BJ (cell line): ENCODE data around the gene ARHGAP33. TPM values are rescaled to one million over a fixed set of nuclear protein-coding genes. Genes with fewer than 3 reads are reported as not detected.
A peak's percentile ranks its signal among the peaks of the same experiment; 100 is the strongest.

Experiments
- CTCF ChIA-PET: fragments of 350-600 bp; formaldehyde crosslinking; extraction: SDS; loops from one replicate; lab custom pipeline; 2021; ENCODE audit warnings: antibody characterized with exemption, inconsistent platforms; lab: Yijun Ruan, JAX
- POLR2A ChIA-PET: fragments of 300-600 bp; sonication (Branson Sonifier 250); formaldehyde crosslinking; extraction: SDS; loops from one replicate; lab custom pipeline; 2021; ENCODE audit warnings: antibody characterized with exemption; lab: Charles Lee
- DNase-seq: peaks from one replicate; pipeline ENCODE4 v3.0.0-alpha.2; 2011; ENCODE audit warnings: low read depth
- H3K27me3 ChIP-seq: 2 replicates; pipeline ENCODE4 v1.6.0; 2011; ENCODE audit warnings: low read length; ENCODE audit not compliant: control insufficient read depth, insufficient read depth
- H3K36me3 ChIP-seq: 2 replicates; pipeline ENCODE4 v1.5.1; 2011; ENCODE audit warnings: low read length; ENCODE audit not compliant: control insufficient read depth, insufficient read depth
- H3K4me3 ChIP-seq: 2 replicates; pipeline ENCODE4 v1.5.1; 2011; ENCODE audit warnings: low read depth, mild to moderate bottlenecking, control low read depth, low read length
- polyA plus RNA-seq: library from polyadenylated mRNA; depleted of rRNA; stranded (reverse); fragments of >200 nt; gene quantifications from 2 replicates; pipeline ENCODE4 v1.2.3, GENCODE V29; 2011
- TF ChIP-seq, protein P1 (sequence below): IDR thresholded peaks from 2 replicates; pipeline ENCODE4 v1.5.1; 2011; ENCODE audit warnings: low read depth, mild to moderate bottlenecking, control low read depth, inconsistent platforms, low read length, moderate library complexity; ENCODE audit not compliant: insufficient read depth

ARHGAP33 gene
- polyA plus RNA-seq, 1 experiment: 3.6 TPM

DNA sequence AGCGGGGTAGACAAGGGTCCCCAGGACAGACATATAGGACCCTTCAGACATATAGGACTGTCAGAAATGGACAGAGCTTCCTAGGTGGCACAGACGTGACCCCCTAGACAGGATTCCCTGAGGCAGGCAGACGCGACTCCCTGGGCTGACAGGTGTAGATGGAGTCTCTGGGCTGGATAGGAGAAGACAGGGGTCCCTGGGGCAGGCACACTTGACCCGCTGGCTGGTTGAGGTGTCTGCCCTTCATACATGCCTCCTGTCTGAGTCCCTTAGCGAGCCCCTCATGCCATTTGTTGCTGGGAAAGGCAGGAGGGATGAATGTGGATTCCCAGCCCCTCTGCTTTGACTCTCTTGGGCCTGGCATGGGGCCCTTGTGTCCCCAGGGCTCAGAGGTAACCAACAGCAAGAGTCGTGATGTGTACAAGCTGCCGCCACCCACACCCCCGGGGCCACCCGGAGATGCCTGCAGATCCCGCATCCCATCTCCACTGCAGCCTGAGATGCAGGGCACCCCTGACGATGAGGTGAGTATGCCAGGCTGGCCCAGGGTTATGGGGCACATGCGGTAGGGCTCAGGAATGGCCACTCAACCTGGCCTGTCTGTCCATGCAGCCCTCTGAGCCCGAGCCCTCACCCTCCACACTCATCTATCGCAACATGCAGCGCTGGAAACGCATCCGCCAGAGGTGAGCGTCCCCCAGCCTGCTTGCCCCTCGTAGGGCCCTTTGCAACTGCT lies 21.6 kb upstream of the ARHGAP33 start:
- ChIA-PET POLR2A (no interaction called here), CTCF (interaction anchor here (0.7 kb wide), 1 partner anchor 197 kb away, joined by 3 read pairs; no protein-coding TSS in a partner anchor)
- Histone ChIP-seq H3K27me3 (no peaks in the 10 kb centered on the region), H3K4me3 (no peak overlapping the region), H3K36me3 (peaks cover 12% of the 10 kb centered on the region)
- TF ChIP-seq, protein P1, sequence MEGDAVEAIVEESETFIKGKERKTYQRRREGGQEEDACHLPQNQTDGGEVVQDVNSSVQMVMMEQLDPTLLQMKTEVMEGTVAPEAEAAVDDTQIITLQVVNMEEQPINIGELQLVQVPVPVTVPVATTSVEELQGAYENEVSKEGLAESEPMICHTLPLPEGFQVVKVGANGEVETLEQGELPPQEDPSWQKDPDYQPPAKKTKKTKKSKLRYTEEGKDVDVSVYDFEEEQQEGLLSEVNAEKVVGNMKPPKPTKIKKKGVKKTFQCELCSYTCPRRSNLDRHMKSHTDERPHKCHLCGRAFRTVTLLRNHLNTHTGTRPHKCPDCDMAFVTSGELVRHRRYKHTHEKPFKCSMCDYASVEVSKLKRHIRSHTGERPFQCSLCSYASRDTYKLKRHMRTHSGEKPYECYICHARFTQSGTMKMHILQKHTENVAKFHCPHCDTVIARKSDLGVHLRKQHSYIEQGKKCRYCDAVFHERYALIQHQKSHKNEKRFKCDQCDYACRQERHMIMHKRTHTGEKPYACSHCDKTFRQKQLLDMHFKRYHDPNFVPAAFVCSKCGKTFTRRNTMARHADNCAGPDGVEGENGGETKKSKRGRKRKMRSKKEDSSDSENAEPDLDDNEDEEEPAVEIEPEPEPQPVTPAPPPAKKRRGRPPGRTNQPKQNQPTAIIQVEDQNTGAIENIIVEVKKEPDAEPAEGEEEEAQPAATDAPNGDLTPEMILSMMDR: no peak
- no peak for DNase-seq

DNA sequence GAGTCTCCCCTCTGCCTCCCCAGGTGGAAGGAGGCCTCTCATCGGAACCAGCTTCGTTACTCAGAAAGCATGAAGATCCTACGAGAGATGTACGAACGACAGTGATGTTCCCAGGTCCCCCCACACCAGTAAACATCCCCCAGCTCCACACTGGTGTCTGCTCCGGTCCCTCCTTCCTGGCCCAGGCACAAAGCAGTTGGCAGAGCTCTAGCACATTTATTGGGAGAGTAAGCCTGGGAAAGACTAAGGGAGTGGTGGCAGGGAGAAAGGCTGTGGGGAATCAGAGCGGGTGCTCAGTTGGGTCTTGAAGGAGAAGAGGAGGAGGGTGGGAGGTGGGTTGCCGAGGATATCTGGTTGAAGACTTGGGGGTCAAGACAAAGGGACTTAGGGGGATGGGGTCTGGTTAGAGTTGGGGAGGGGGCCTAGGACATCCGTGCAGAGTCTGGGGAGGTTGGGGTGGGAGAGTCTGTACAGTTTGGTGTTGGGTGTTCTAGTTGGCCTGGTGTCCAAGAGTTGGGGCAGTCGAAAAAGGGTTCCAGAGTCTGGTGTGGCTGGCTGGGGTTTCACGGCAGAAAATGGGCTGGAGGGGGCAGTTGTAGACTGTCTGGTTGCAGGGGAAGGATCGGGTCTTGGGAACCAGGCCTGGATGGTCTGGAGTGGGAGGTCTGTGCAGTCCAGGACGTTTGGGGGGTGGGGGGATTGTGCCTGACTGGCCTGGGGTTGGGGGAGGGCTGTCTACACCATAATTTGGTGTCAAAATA lies 20.8 kb upstream of the ARHGAP33 start:
- H3K27me3 ChIP-seq: no peaks in the 10 kb centered on the region
- POLR2A ChIA-PET: no interaction called here
- CTCF ChIA-PET: interaction anchor here (0.7 kb wide), 1 partner anchor 196 kb away, joined by 3 read pairs; no protein-coding TSS in a partner anchor
- no peak for DNase-seq
- H3K4me3 ChIP-seq: no peak overlapping the region
- H3K36me3 ChIP-seq: peaks cover 12% of the 10 kb centered on the region
- TF ChIP-seq, protein P1: no peak

DNA sequence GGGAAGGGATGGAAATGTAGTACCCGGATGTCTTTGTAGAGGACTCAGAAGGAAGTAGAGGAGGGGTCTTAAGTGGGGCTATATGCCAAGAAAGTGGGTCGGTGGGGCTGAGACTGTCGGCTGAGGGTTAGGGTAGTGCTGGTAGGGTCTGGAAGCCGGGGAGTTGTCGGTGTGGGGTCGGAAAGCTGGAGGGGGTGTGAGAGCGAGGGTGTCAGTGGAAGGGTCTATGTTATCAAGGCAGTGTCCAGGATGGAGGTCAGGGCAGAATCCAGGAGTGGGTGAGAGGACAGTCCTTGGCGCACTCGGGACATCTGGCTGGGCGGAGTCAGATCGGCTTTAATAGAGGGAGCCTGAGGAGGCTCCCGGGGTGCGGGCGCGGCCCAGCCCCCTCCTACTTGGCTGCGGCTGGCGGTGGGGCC lies 20.2 kb upstream of the ARHGAP33 start:
- H3K36me3 ChIP-seq: peaks cover 13% of the 10 kb centered on the region
- ChIA-PET CTCF (no interaction called here), POLR2A (no interaction called here)
- H3K27me3 ChIP-seq: no peaks in the 10 kb centered on the region
- H3K4me3 ChIP-seq: peak overlapping the region; percentile 52
- no peak for DNase-seq
- TF ChIP-seq, protein P1: no peak

DNA sequence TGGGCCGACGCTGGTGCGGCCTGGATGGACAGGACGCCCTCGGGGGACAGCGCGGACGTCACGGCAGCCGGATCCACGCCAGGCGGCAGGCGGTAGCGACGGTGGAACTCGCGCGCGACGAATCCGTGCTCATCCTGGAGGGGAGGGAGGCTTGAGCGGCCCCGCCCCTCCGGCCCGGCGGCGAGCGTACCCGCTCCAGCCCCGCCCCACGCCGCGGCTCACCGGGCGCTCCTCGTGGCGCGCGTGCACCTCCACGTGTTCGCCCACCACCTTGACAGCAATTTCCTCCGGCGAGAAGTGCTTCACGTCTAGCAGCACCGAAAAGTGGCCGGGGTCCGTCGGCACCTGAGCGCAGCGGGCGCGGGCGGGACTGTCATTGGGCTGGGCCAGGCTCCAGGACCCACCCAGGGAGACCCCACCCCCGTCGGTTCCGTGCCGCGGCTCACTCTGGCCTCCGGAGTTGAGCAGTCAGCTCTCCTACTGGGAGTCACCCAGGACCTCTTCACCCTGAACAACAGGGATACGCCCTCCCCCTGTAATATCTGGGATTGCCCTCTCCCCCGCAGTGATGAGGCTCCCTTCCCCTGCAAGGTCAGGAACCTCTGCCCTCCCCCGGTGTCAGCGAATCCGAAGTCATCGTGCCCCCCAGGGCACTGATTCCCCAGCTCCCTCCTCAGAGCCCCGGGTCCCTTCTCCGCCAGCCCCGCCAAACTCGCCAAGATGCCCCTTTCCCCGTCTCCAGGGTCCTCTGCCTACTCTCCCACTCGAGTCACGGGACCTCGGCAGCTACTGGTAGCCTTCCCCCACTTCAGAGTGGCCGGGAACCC lies 19.6 kb upstream of the ARHGAP33 start:
- POLR2A ChIA-PET: interaction anchor here (0.6 kb wide), 1 partner anchor 39 kb away, joined by 3 read pairs; no protein-coding TSS in a partner anchor
- CTCF ChIA-PET: interaction anchor here (1.2 kb wide), 1 partner anchor 9 kb away, joined by 3 read pairs; no protein-coding TSS in a partner anchor
- TF ChIP-seq, protein P1: no peak
- DNase-seq: no peak
- H3K27me3 ChIP-seq: no peaks in the 10 kb centered on the region
- peaks cover 14% of the 10 kb centered on the region for H3K36me3 ChIP-seq
- H3K4me3 ChIP-seq: peak overlapping the region; percentile 52
